NT2/D1 (cell line): ENCODE data around the gene CEP78.
A peak's percentile ranks its signal among the peaks of the same experiment; 100 is the strongest.

Experiments used
- DNase-seq: peaks from one replicate; pipeline ENCODE4 v3.0.0-alpha.2; 2011; ENCODE audit warnings: low read depth, low spot score
- H3K27me3 ChIP-seq: 2 replicates; pipeline ENCODE4 v1.6.0; 2011; ENCODE audit warnings: mild to moderate bottlenecking; ENCODE audit not compliant: insufficient read length, insufficient read depth
- H3K36me3 ChIP-seq: 2 replicates; pipeline ENCODE4 v1.6.1; 2011; ENCODE audit warnings: mild to moderate bottlenecking, low read length, mixed read lengths; ENCODE audit not compliant: insufficient read depth, insufficient read length
- H3K4me1 ChIP-seq: 2 replicates; pipeline ENCODE4 v1.5.1; 2011; ENCODE audit not compliant: insufficient read depth, insufficient read length
- H3K4me3 ChIP-seq: 2 replicates; pipeline ENCODE4 v1.5.1; 2011; ENCODE audit warnings: low read depth; ENCODE audit not compliant: insufficient read length
- H3K9ac ChIP-seq: 2 replicates; pipeline ENCODE4 v1.6.0; 2011; ENCODE audit warnings: low read depth; ENCODE audit not compliant: insufficient read length
- H3K9me3 ChIP-seq: 2 replicates; pipeline ENCODE4 v1.5.1; 2011; ENCODE audit warnings: mild to moderate bottlenecking, low read length; ENCODE audit not compliant: insufficient read depth
- SUZ12 ChIP-seq: IDR thresholded peaks from 2 replicates; pipeline ENCODE4 v1.6.1; 2011; ENCODE audit not compliant: insufficient read length, insufficient read depth; ENCODE audit errors: extremely low read depth
- YY1 ChIP-seq: IDR thresholded peaks from 2 replicates; pipeline ENCODE4 v1.6.1; 2011; ENCODE audit not compliant: insufficient read length, insufficient read depth
- ZNF274 ChIP-seq: IDR thresholded peaks from 2 replicates; pipeline ENCODE4 v1.6.1; 2011; ENCODE audit warnings: mild to moderate bottlenecking, low read depth, low read length

Gene CEP78

GRCh38 chr9:78235256-78235761 is 566 bp upstream of the CEP78 start:
- peaks cover 20% of the 10 kb centered on the region for H3K36me3 ChIP-seq
- H3K4me3 ChIP-seq = peak overlapping the region; percentile 88
- TF ChIP-seq YY1 = no peak
- no peak for TF ChIP-seq SUZ12
- no peak for TF ChIP-seq ZNF274
- H3K9ac ChIP-seq = peak overlapping the region; percentile 94
- DNase-seq = no peak
- H3K4me1 ChIP-seq = no peaks in the 10 kb centered on the region
- H3K27me3 ChIP-seq = no peaks in the 10 kb centered on the region
- H3K9me3 ChIP-seq = no peaks in the 10 kb centered on the region

- no peak for TF ChIP-seq ZNF274
- no peak for TF ChIP-seq YY1
- TF ChIP-seq SUZ12 = no peak
- H3K4me3 ChIP-seq = peak overlapping the region; percentile 88
- H3K9ac ChIP-seq = peak overlapping the region; percentile 94
- peaks cover 30% of the 10 kb centered on the region for H3K36me3 ChIP-seq
- no peaks in the 10 kb centered on the region for H3K9me3 ChIP-seq
- H3K4me1 ChIP-seq = no peaks in the 10 kb centered on the region
- no peaks in the 10 kb centered on the region for H3K27me3 ChIP-seq
- no peak for DNase-seq
These were observed 656 bp downstream of the CEP78 start for GRCh38 chr9:78236551-78236910.

- Histone ChIP-seq H3K4me1 (no peaks in the 10 kb centered on the region), H3K9ac (no peak overlapping the region), H3K36me3 (peaks cover 45% of the 10 kb centered on the region), H3K27me3 (no peaks in the 10 kb centered on the region), H3K4me3 (no peak overlapping the region), H3K9me3 (no peaks in the 10 kb centered on the region)
- TF ChIP-seq YY1 (no peak), SUZ12 (no peak), ZNF274 (no peak)
- DNase-seq = no peak
These were observed 2.5 kb downstream of the CEP78 start for GRCh38 chr9:78238046-78239038.

GRCh38 chr9:78239506-78239905 is 3.6 kb downstream of the CEP78 start:
- H3K36me3 ChIP-seq = peaks cover 57% of the 10 kb centered on the region
- H3K27me3 ChIP-seq = no peaks in the 10 kb centered on the region
- H3K4me1 ChIP-seq = no peaks in the 10 kb centered on the region
- DNase-seq = no peak
- TF ChIP-seq YY1 (no peak), SUZ12 (no peak), ZNF274 (no peak)
- H3K4me3 ChIP-seq = no peak overlapping the region
- no peaks in the 10 kb centered on the region for H3K9me3 ChIP-seq
- H3K9ac ChIP-seq = no peak overlapping the region

GRCh38 chr9:78242041-78242440 is 6.2 kb downstream of the CEP78 start:
- no peaks in the 10 kb centered on the region for H3K9me3 ChIP-seq
- no peak overlapping the region for H3K4me3 ChIP-seq
- peaks cover 77% of the 10 kb centered on the region for H3K36me3 ChIP-seq
- no peak overlapping the region for H3K9ac ChIP-seq
- TF ChIP-seq SUZ12 (no peak), ZNF274 (no peak), YY1 (no peak)
- H3K4me1 ChIP-seq = no peaks in the 10 kb centered on the region
- H3K27me3 ChIP-seq = no peaks in the 10 kb centered on the region
- DNase-seq = no peak

- TF ChIP-seq ZNF274 (no peak), YY1 (no peak), SUZ12 (no peak)
- no peak for DNase-seq
- H3K4me3 ChIP-seq = no peak overlapping the region
- H3K36me3 ChIP-seq = peaks cover 85% of the 10 kb centered on the region
- H3K9ac ChIP-seq = no peak overlapping the region
- H3K27me3 ChIP-seq = no peaks in the 10 kb centered on the region
- no peaks in the 10 kb centered on the region for H3K4me1 ChIP-seq
- H3K9me3 ChIP-seq = no peaks in the 10 kb centered on the region
These were observed 7.3 kb downstream of the CEP78 start for GRCh38 chr9:78243130-78243529.

- H3K27me3 ChIP-seq = no peaks in the 10 kb centered on the region
- H3K36me3 ChIP-seq = peaks cover 85% of the 10 kb centered on the region
- TF ChIP-seq SUZ12 (no peak), ZNF274 (no peak), YY1 (no peak)
- no peak overlapping the region for H3K9ac ChIP-seq
- no peaks in the 10 kb centered on the region for H3K9me3 ChIP-seq
- DNase-seq = no peak
- no peaks in the 10 kb centered on the region for H3K4me1 ChIP-seq
- H3K4me3 ChIP-seq = no peak overlapping the region
These were observed 9.5 kb downstream of the CEP78 start for GRCh38 chr9:78245401-78245800.
